SIG-M5 (cell line): ENCODE measurements around the gene IAH1.
A peak's percentile ranks its signal among the peaks of the same experiment; 100 is the strongest.

ENCODE experiments used
- DNase-seq: peaks from one replicate; lab custom pipeline; 2025; lab: John Stamatoyannopoulos, UW

Gene IAH1

GRCh38 chr2:9527995-9528787, 53.8 kb downstream of the IAH1 start:
- DNase-seq, result no peak

- no peak for DNase-seq
Observed at GRCh38 chr2:9532421-9532820, 58.1 kb downstream of the IAH1 start.

DNA sequence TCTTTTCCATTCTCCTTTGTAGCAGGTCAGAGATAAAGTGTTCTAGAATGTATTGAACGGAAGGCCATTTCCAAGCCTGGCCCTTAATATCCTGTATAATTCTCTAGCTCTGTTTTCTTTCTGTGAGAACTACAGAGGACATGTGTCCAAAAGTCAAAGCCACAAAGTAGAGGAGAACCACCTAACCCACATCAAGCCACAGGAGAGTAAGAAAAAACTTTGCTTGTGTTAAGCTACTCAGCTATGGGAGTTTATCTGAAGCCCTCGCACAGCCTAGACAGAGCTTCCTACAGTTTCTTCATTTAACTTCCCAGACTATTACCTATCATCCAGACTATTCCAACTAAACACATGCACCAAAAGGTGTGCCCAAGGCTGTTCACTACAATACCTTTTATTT, 59.3 kb downstream of the IAH1 start:
- no peak for DNase-seq

GRCh38 chr2:9535177-9535576, 60.8 kb downstream of the IAH1 start:
- no peak for DNase-seq

DNA sequence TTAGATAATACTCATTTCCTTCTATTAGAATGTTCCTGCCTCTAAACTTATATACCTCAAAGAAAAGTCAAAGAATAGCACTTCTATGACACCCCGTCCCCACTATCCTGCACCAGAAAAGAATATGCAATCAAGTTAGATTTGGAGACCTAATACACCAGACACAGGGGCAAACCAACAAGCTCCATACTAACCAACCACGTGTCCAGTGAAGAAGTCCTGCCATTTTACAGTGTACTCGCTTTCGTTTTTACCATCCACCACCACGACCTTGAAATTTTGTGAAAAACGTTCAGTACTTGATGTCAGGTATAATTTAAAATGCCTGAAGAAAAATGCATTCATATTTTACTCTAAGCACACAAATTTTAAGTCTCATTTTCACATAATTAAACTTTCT, 62.2 kb downstream of the IAH1 start:
- DNase-seq, result no peak

GRCh38 chr2:9538000-9538507, 63.7 kb downstream of the IAH1 start:
- DNase-seq, result peak; percentile 88
